HG03135 (cell line): ENCODE results near the gene MCIDAS.

Experiments
- ATAC-seq: cut with Tn5 transposase; IDR thresholded peaks from one replicate; pipeline ENCODE4 v1.9.1; 2021; ENCODE audit warnings: mild to moderate bottlenecking, moderate library complexity; ENCODE audit not compliant: unreplicated experiment

Gene MCIDAS

GRCh38 chr5:55171471-55171870, 55.6 kb downstream of the MCIDAS start:
- no peak for ATAC-seq
